Stimulated activated naive CD4-positive, alpha-beta T cell (primary cell): ENCODE measurements around the gene P4HTM.

Experiments used
- DNase-seq, 6 experiments: peaks; one replicate each; lab custom pipeline; 2025; lab: John Stamatoyannopoulos, UW

The P4HTM gene

DNA sequence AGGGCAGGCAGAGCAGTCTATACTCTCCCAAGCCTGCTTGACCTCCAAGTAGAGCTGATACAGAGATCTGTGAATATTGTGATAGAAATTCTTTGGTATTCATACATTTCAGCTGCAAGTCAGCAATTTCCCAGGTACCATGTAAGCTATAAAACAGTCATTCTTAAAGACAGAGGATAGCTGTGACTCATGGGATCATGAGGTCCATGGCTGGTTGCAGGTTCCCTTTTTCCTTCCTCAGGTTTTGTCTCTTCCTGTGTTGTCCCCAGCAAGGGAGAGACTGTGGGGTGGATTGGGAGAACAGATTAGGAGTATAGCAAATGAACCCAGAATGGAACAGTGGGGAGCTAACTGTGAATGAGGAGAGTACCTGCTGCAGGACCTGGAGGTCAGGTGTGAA, 5.4 kb upstream of the P4HTM start:
- no peak for DNase-seq

DNA sequence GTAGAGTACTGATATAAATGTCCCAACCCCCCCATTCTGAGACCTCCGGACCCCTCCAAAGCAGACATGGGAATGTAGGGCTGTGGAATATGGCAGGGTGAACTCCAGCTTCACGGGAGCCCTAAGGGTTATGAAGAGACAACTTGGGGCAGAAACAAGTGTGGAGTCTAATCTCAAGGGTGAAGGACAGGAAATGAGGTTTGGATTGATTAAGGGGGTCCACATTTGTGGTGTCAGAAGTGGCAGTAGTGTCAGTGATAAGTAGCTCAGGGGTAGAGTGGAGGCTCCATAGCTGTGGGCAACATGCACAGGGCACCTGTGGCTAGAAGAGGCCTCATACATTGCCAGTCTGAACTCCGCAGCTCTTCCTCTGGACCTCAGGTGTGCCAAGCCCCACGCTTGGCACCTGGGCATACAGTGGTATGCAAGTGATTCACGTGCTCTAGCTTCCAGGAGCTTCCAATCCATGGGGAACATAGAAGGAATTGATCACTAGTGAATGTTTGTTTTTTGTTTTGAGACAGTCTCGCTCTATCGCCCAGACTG, 4.1 kb upstream of the P4HTM start:
- no peak for DNase-seq

DNA sequence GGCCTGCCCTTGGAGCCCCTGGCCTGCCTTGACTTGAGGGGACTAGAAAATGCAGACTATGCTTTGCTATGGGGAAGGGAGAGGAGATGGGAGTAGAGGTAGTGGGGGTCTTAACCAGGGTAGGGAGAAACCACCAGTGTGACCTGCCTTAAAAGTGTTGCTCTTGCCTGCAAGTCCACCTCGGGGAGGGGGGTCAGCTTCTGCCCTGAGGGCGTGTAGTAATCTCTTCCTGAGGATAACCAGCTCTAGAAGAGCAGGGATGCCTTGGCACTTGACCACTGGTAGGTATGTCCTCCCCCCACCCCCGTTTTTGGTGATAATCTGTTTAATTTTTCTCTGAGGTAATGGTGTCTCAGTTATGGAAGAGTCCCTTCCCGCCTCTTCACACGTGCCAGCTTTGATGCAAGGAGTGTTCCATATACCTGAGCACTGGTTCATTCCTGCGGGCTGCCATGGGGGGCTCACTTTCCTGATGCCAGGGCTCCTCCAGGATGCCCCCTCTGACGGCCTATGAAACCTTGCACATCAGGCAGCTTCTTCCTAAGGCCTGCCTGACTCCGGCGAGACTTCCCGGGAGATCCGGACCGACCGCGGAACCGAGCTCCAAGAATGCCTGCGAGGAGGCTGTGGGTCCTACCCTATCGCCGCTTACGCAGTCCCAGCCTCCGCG, 780 bp upstream of the P4HTM start:
- no peak for DNase-seq

DNA sequence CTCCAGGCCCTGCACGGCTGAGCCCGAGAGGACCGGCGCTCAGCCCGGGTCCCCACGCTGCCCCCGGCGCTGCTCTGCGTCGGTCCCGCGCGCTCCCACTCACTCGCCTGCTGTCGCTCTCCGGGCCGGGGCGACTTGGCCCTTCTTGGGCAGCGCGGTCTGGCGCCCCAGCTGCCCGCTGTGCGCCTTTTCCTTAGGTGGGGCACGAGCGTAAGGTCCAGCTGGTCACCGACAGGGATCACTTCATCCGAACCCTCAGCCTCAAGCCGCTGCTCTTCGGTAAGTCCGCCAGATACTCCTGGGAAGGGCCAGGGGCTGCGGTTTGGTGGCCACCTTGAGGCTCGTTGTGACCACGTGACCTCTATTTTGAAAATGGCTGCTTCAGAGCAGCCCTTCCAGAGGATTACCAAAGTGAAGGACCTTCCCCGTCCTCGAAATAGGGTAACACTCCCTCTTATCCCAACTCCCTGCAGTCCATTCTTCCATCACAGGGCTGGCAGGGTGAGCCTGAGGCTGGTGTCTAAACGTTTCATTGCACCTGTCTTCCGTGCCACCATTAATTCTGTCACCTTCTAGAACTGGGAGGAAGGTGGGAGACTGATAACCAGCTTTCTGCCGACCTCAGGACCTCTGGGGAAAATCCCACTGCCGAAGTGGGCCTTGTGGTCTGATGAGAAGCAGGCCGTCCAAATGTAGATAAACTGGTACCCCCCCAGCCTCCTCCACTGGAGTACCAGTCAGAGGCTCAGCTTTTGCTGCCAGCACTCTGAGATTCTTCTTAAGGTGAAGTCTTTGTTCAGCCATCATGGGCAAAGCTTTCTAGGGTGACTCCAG, 812 bp downstream of the P4HTM start:
- DNase-seq, result peak in 4 of 6 experiments; percentile 21 to 36 (median 34)

DNA sequence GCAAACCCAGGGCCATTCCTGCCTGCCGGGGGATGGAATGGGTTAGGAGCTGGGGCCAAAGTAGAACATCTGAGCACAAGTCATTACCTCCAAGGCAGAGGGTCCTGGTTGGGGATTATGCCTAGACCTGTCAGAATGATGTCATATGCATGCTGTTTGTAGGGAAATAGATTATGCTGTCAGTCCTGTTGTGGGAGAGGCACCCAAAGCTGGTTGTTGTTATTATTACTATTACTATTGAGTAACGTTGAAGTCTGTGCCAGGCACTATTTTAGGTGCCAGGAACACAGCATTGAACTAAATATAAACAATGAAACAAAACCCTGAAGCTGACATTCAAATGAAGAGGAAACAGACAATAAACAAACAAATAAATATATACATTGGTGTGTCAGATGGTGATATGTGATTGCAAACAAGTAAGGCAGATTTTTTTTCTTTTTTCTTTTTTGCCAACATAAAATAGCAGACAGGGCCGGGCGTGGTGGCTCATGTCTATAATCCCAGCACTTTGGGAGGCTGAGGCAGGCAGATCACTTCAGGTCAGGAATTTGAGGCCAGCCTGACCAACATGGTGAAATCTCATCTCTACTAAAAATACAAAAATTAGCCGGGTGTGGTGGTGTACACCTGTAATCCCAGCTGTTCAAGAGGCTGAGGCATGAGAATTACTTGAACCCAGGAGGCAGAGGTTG, 2.0 kb downstream of the P4HTM start:
- no peak for DNase-seq

DNA sequence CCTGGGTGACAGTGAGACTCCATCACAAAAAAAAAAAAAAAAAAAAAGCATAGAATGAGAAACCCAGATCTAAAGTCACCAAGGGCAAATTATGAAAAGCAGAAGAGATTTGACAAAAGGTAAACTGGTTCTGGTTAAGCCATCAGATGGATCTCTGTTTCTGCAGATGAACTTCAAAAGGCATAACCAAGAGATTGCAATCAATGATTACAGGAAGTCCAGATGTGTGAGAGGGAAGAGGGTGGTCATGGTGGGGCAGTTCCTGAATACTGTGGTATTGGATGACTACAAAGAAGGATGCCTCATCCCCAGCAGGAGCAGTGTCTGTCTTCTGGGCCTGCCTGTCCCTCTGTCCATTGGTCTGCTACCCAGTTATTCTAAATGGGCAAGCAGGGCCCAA, 3.8 kb downstream of the P4HTM start:
- DNase-seq, result no peak

DNA sequence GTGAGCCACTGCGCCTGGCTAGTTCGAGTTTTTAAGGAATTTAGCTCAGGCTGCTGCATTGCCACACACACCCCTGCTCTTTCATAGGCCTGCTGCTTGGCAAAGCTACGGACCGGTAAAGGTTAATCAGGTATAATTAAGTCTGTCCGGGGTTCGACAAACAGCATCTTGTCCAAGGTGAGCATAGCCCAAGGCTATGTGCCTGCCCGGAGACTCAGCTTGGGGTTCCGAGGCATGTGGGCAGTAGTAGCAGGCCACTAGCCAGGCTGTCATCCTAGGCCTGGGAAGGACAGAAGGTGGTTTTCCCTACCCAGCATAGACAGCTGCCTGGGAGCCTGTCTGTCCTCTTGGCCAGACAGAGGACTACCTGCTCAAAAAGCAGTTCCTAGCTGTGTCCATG, 6.6 kb downstream of the P4HTM start:
- DNase-seq, result no peak

DNA sequence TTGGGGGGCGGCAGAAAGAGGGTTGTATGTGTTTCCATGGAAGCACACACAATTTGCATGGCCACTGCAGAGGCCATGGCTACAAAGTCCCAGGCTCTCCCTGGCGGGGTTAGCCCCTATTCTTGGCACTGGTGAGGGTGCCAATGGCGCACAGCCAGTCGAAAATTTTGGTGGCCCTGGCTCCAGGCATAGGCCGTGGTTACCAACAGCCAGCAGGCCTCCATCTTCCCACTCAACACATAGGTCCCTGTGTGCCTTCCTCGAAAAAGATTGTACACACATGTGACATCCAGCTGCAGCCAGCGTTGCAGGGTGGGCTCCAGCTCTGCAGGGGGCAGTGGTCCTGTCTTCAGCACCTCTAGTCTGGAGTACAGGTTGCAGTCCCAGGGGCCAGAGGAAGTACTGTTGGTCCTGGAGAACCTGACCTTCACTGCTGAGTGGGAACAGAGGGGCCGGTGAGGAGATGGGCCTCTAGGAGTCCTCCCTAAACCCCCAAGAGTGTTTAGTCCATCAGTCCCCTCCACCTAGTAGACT, 7.1 kb downstream of the P4HTM start:
- DNase-seq, result no peak

DNA sequence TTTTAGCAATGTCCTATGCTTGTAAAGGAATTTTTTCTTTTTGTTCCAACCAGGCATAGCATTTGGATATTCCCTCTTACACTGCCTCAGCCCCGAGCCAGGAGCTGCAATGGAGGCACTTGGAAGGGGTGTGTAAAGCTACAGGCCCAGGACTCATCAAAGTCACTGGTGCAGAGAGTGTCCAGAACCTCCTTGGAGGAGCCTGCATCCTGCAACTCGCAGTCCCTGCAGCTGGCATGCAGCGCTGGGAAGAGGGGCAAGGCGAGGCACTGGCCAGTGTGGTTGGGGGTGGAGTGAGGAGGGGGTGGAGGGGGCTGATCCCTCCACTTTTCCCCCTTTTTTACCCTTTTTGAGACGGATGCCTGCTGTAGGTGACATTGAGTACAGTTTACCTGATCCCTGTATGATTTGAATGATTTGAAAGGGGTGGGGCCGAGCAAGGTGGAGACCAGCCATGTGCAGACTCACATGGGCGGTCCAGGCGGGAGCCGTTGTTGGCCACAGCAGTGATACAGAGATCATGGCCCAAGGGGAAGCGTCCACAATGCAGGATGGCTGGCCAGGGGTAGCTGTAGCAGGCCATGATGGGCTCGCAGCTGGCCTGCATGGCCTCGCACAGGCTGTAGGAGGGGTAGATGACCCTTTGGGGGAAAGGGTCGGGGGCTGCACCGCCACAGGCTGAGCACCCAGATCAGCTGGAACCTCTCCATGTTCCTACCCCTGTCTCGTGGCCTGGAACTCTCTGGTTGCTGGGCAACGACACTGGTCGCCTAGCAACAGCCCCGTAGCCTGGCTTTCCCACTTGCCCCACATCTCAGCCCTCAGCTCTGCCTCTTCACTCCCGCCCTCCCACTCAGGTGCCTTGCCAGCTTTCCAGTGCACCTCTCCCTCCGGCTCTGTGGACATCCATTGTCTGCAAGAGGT, 7.9 kb downstream of the P4HTM start:
- DNase-seq, result no peak

DNA sequence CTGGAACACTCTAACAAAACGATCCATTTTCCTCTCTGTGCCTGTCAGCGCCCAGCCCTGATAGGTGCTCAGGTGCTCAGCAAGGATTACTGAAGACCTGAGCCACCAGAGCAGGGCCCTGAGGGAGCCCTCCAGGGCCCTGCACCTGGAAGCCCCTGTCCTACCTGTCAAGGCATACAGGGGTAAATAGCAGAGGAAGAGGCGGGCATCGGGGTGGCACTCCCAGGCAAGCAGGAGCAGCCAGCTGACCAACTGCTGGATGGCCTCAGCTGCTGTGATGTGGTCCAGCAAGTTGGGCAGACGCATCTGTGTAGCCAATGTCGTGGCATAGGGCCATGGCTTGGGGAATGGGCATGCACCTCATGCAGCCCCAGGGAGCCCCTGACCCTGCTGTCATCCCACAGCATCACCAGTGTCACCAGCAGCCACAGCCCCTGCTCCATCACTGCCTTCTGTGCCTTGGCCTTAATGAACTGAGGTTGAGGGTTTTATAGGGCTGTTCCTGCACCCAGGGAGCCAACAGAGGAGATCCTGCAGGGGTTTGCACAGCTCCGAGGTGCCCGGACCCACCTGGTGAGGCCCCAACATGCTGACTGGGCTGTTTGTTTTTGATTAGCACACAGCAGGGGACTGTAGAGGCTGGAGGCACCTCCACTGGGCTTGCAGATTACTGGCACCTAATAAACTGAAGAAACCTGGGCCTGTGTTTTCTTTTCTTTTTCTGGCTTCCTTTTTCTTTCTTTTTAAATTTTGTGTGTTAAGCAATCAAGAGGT, 9.2 kb downstream of the P4HTM start:
- DNase-seq, result no peak

DNA sequence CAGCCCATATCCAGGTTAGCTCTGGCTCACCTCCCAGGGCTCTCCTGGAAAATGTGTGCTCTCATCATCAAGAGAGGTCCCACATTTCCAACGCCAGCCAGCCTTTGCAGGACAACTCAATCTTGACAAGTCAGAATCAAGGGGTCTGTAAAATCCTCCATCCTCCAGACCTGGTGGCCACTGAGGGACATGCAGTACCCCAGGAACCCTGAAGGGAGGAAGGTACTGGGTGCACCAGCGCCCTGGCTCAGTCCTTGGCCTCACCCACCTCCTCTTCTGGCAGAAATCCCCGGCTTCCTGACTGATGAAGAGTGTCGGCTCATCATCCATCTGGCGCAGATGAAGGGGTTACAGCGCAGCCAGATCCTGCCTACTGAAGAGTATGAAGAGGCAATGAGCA, 11.1 kb downstream of the P4HTM start:
- DNase-seq, result no peak

DNA sequence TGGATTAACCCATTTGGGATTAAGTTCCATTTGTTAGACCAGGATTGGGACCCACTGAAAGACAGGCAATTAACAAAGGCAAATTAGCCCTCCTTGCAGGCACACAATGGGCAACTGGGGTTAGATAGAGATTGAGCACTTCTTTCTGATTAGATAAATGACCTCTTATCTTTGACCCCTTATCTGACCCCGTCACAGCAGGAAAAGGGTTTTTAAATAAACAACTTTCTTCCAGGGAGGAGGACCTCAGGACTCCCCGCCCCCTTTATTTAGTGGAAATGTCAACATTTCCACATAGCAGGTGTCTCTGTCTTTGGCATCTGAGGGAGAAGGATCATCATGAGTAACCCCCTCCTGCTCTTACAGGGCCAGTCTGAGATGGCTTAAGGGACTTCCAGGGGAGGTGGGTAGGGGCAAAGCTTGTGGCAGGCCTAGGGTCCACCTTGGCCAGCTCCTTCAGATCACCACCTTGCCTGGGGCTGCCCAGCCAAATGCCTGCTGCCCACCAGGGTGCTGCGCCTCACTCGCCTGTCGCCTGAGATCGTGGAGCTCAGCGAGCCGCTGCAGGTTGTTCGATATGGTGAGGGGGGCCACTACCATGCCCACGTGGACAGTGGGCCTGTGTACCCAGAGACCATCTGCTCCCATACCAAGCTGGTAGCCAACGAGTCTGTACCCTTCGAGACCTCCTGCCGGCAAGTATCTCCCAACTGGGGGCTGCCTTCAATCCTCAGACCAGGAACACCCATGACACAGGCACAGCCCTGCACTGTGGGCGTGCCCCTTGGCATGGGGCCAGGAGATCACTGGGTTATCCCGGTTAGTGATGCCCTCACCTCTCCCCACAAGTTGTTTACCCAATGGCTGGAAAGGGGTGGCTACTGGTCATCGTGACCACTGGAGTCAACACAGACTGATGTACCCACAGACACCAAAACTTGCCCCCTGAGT, 14.6 kb downstream of the P4HTM start:
- no peak for DNase-seq

DNA sequence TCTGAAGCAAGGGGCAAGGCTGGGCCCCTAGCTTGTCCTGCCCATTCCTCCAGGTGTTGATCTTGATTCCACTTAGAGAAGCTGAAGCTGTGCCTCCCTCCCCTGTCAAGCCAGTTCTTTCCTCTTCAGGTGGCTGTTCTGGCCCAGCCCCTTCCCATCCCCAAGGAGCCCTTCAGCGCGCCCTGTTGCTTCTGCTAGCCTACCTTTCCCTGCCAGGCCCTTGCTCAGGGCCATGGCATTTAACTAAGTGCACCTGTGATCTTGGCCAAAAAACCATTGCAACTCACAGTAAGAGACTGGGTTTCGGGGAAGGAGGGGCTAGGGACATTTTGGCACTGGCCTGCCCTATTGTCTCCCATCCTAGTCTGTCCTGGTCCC, 15.3 kb downstream of the P4HTM start:
- no peak for DNase-seq

DNA sequence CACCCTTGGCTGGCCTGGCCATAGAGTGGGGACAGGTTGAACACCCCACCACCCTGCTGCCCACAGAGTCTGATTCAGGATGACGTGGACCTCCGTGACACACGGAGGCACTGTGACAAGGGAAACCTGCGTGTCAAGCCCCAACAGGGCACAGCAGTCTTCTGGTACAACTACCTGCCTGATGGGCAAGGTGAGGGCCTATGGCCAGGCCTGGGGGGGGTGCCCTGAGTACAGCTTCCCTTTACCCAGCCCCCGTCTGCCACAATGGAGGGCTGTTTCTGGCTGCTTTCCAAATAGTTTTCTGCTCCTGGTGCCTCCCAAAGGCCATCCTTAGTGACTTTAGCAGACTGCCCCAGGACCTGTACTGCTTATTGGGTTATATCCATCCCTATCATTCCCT, 16.0 kb downstream of the P4HTM start:
- DNase-seq, result no peak

DNA sequence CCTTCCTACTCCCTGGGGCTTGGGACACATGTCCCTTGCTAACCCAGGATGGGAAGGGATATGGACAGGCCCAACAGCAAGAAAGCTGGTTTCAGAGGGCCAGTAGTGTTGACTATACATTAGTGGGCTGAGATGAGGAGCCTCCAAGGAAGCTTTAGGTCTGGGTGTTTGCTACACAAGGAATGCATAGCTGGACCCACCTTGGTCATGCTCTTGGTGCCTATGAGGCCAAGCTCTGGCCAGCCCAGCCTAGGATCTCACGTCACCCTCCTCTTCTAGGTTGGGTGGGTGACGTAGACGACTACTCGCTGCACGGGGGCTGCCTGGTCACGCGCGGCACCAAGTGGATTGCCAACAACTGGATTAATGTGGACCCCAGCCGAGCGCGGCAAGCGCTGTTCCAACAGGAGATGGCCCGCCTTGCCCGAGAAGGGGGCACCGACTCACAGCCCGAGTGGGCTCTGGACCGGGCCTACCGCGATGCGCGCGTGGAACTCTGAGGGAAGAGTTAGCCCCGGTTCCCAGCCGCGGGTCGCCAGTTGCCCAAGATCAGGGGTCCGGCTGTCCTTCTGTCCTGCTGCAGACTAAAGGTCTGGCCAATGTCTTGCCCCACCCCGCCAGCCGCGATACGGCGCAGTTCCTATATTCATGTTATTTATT, 16.5 kb downstream of the P4HTM start:
- no peak for DNase-seq

DNA sequence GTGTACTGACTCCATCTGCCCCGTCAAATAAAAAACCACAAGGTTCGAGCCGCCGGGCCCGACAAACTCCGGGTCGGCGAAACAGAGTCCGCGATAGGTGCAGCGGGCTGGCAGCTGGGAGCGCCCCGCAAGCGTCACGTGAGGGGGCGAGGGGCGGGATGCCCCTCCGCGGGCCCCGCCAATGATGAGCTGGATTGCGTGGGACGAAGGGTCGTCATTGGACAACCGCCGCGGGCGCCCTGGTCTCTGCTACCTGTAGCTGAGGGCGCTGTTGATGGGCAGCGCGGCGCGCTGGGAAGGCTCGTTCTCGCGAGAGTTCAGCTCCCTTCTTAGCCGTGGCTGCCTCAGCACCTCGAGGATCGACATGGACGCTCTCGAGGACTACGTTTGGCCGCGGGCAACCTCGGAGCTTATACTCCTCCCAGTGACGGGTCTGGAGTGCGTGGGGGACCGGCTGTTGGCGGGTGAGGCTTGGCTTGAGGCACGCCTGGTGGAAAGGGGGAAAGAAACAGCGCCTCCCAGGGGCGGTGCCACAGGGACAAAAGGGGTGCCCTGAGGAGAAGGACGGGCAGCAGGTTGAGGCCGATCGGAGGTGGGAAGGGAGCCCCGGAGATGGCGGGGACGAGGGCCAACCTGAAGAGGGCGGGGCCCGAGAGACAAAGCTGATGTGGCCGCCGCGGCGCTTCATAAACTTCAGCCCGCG, 17.2 kb downstream of the P4HTM start, which contains the start of gene WDR6:
Gene WDR6 (plus strand): TSS at position 324 of the 703 bp plus-strand sequence. CDS start 41 bp downstream, at position 365.
- DNase-seq, result peak; percentile 90 to 97 (median 94)

DNA sequence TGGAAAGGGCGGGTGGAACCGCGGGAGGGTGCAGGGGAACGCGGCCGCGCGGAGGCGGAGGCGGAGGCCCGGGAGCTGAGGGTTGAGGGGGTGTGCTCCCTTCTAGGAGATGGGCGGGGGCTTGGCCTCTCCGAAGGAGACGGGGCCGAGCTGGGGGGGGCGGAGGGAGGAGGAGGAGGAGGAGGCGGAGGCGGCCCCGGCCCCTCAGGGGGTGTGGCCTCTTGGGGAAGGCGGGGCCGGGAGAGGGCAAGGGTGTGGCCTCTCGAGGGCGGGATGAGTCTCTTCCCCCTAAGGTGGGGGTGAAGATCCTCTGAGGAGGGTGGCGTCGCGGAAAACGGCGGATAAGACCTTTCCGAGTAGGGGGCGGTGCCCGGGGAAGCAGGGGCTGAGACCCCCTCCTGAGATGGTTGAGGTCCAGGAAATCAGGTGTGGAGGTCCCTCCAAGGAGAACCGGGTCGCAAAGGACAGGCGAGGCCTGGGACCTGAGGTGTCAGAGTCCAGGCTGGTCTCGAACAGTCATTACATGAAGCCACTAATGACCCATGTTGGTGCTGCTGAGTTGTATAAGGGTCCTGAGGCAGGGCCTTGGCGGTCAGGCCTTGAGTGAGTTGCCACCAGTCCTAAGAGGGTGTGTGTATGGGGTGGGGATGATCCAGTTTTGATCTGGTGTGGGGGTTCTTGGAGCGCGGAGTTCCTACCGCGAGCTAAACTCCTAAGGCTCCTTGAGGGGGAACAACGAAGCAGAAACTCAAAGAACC, 17.9 kb downstream of the P4HTM start:
- peak; percentile 75 to 90 (median 84) for DNase-seq
